Stomach (tissue), 4 donors: ENCODE measurements around the gene RAI14.

Experiments
- CTCF ChIP-seq, 7 experiments: fragments of 450-650 bp in 4 of 7; fragments of 200-600 bp in 3 of 7; sonication (generic) in 3 of 7; IDR thresholded peaks; one replicate each; pipeline ENCODE4 v1.5.1; 2016 to 2019; ENCODE audit warnings: antibody characterized with exemption in 7 of 7, control low read depth in 2 of 7, mild to moderate bottlenecking in 1 of 7
- POLR2A ChIP-seq, 4 donors: fragments of 450-650 bp; IDR thresholded peaks; one replicate each; pipeline ENCODE4 v1.6.1; 2016; ENCODE audit warnings: antibody characterized with exemption in 4 of 4, control low read depth in 2 of 4, mild to moderate bottlenecking in 1 of 4, moderate library complexity in 1 of 4

- no peak for TF ChIP-seq CTCF (IDR thresholded peaks at IDR 0.05)
- no peak for TF ChIP-seq POLR2A (IDR thresholded peaks at IDR 0.05)
These were observed 162.6 kb downstream of the RAI14 start for GRCh38 chr5:34818717-34819116.
